DMS53 treated with DMSO at 0.1 percent for 48 hours (cell line): ENCODE measurements around the gene MYOZ2.

Source experiments
- DNase-seq: peaks from one replicate; lab custom pipeline; 2025; ENCODE audit not compliant: unreplicated experiment; lab: John Stamatoyannopoulos, UW

MYOZ2 gene

GRCh38 chr4:119237201-119237600 lies 101.6 kb downstream of the MYOZ2 start:
- DNase-seq, result no peak
